SU-DHL-6 (cell line): ENCODE measurements around the gene PTPRH.

Source experiments
- H2AFZ ChIP-seq: fragments of 200-600 bp; sonication (generic); 2 replicates; pipeline ENCODE4 v1.6.1; 2014; ENCODE audit warnings: low read depth, mild to moderate bottlenecking, moderate library complexity, mixed read lengths, antibody characterized with exemption, low read length; ENCODE audit not compliant: severe bottlenecking
- H3F3A ChIP-seq: fragments of 200-600 bp; shearing (Covaris generic); 2 replicates; pipeline ENCODE4 v1.6.0; 2016; ENCODE audit warnings: antibody characterized with exemption, mild to moderate bottlenecking; ENCODE audit not compliant: insufficient read depth
- H3K27ac ChIP-seq: fragments of 200-600 bp; sonication (generic); 2 replicates; pipeline ENCODE4 v1.5.1; 2016; ENCODE audit warnings: low read depth, mild to moderate bottlenecking, low read length, moderate library complexity, mixed read lengths
- H3K27me3 ChIP-seq: fragments of 200-600 bp; sonication (generic), shearing (Covaris generic); 2 replicates; pipeline ENCODE4 v1.6.0; 2014; ENCODE audit warnings: mild to moderate bottlenecking, low read length
- H3K36me3 ChIP-seq: fragments of 200-600 bp; sonication (generic); 2 replicates; pipeline ENCODE4 v1.6.1; 2014; ENCODE audit warnings: mild to moderate bottlenecking, low read length, mixed read lengths
- H3K4me2 ChIP-seq: fragments of 300-600, 200-600 bp; shearing (Covaris generic), sonication (generic); 2 replicates; pipeline ENCODE4 v1.6.0; 2014; ENCODE audit warnings: low read length, low read depth, mild to moderate bottlenecking; ENCODE audit not compliant: poor library complexity, severe bottlenecking
- H3K4me3 ChIP-seq: fragments of 200-600 bp; sonication (generic); 2 replicates; pipeline ENCODE4 v1.5.1; 2014; ENCODE audit warnings: antibody characterized with exemption, low read length, mild to moderate bottlenecking, mixed read lengths; ENCODE audit not compliant: insufficient read depth, poor library complexity, severe bottlenecking
- H3K79me2 ChIP-seq: fragments of 200-600 bp; sonication (generic); 2 replicates; pipeline ENCODE4 v1.6.1; 2014; ENCODE audit warnings: mild to moderate bottlenecking, low read length, moderate library complexity; ENCODE audit not compliant: insufficient read depth
- H3K9ac ChIP-seq: fragments of 200-600 bp; sonication (generic); 2 replicates; pipeline ENCODE4 v1.7.0; 2014; ENCODE audit warnings: mild to moderate bottlenecking, low read length
- H3K9me2 ChIP-seq: fragments of 200-600 bp; sonication (generic); replicated peaks from 2 replicates; pipeline ENCODE4 v1.6.1; 2014; ENCODE audit warnings: low read length; ENCODE audit not compliant: insufficient read depth
- H3K9me3 ChIP-seq: fragments of 200-600 bp; sonication (generic); 2 replicates; pipeline ENCODE4 v1.6.1; 2014; ENCODE audit warnings: low read length, mixed read lengths; ENCODE audit not compliant: insufficient read depth
- H4K20me1 ChIP-seq: fragments of 200-600 bp; sonication (generic); 2 replicates; pipeline ENCODE4 v1.6.1; 2014; ENCODE audit warnings: low read depth, mild to moderate bottlenecking, antibody characterized with exemption, low read length, moderate library complexity, mixed read lengths
- EZH2phosphoT487 ChIP-seq: fragments of 200-600 bp; sonication (generic), shearing (Covaris generic); conservative IDR thresholded peaks from 2 replicates; pipeline ENCODE4 v1.6.1; 2018; ENCODE audit warnings: mild to moderate bottlenecking, antibody characterized with exemption, low read length, moderate library complexity, mixed read lengths
- TF ChIP-seq, protein P1 (sequence below): fragments of 200-600 bp; sonication (generic); IDR thresholded peaks from one replicate; pipeline ENCODE4 v1.5.1; 2017; ENCODE audit warnings: antibody characterized with exemption, mild to moderate bottlenecking, low read length, moderate library complexity; ENCODE audit not compliant: insufficient read depth, poor library complexity, severe bottlenecking

The PTPRH gene

DNA sequence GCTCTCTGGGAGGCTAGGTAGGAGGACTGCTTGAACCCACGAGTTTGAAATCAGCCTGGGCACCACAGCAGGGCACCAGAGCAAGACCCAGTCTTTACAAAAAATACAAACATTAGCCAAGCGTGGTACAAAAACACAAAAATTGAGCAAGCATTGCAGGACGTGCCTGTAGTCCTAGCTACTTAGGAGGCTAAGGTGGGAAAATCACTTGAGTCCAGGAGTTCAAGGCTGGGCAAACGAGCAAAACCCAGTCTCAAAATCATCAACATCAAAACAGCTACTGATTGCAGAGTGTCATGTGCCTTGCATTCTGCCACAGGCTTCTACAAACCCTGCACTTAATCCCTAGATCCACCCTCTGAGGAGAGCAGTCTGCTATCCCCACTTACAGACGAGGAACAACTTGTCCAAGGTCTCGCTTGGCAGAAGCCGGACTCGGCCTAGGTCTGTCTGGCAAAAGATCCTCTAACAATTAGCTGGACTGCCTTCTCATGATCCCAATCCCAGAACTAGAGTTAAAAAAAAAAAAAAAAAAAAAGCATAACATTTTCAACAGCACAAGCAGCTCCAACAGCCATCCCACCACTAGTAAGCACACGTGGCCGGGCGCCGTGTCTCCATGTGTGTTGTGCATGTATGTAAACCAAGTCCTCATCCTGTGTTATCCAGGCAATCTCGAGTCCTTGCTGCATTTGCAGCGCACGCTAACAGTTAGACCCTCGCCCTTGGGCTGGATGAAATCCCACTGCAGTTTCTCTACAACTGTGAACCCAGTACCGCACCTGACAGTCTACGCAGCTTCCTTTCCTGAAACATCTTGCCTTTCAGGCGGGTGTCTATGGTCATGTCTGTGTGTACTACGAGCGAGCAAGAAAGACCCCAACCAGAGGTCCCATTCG is 47.5 kb upstream of the PTPRH start:
- Histone ChIP-seq H3K27ac (peak overlapping the region; percentile 99), H3K27me3 (no peaks in the 10 kb centered on the region), H3F3A (peaks cover 50% of the 10 kb centered on the region), H3K9me3 (no peaks in the 10 kb centered on the region), H4K20me1 (no peaks in the 10 kb centered on the region), H3K79me2 (peaks cover 69% of the 10 kb centered on the region), H3K36me3 (no peaks in the 10 kb centered on the region), H3K9me2 (no peaks in the 10 kb centered on the region), H3K9ac (peak overlapping the region; percentile 94), H3K4me3 (peak overlapping the region; percentile 73), H3K4me2 (peak overlapping the region; percentile 98), H2AFZ (no peak overlapping the region)
- TF ChIP-seq EZH2phosphoT487 = no peak
- TF ChIP-seq, protein P1, sequence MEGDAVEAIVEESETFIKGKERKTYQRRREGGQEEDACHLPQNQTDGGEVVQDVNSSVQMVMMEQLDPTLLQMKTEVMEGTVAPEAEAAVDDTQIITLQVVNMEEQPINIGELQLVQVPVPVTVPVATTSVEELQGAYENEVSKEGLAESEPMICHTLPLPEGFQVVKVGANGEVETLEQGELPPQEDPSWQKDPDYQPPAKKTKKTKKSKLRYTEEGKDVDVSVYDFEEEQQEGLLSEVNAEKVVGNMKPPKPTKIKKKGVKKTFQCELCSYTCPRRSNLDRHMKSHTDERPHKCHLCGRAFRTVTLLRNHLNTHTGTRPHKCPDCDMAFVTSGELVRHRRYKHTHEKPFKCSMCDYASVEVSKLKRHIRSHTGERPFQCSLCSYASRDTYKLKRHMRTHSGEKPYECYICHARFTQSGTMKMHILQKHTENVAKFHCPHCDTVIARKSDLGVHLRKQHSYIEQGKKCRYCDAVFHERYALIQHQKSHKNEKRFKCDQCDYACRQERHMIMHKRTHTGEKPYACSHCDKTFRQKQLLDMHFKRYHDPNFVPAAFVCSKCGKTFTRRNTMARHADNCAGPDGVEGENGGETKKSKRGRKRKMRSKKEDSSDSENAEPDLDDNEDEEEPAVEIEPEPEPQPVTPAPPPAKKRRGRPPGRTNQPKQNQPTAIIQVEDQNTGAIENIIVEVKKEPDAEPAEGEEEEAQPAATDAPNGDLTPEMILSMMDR = no peak

DNA sequence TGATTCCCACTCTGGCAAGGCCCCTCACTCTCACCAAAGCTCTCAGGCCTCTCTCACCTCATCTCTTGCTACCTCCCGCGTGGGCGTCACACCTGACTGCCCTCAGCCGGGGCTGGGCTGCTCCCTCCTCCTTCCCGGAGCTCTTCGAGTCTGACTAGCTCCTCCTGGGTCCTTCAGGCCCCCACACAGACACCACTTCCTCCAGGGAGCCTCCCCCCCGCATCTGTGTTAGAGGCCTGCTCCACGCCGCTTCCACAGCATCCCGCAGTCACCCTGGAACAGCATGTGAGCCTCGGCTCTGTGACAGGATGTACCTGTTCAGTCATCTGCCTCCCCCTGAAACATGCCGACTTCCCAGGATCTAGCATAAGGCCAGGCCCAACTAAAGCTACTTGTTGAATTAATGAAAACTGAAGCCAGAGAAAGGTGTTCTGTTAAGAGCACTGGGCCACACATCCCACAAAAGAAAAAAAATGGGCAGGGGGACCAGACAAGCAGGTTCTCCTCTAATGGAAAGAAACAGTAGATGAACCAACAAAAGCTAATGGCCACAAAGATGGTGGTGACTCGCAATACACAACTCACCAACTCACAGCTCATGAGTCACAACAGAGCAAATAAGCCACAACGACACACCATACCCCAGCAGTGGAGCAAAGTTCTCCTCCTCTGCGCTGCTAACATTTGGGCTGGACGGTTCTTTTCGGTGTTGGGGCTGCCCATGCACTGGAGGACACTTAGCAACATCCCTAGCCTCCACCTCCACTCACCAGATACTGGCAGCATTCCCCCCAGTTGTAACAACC is 46.5 kb upstream of the PTPRH start:
- TF ChIP-seq, protein P1 = no peak
- no peak for TF ChIP-seq EZH2phosphoT487
- no peak overlapping the region for H2AFZ ChIP-seq
- H3K79me2 ChIP-seq = peaks cover 79% of the 10 kb centered on the region
- H3K4me2 ChIP-seq = peak overlapping the region; percentile 98
- H3F3A ChIP-seq = peaks cover 50% of the 10 kb centered on the region
- H3K27me3 ChIP-seq = no peaks in the 10 kb centered on the region
- peak overlapping the region; percentile 94 for H3K9ac ChIP-seq
- no peaks in the 10 kb centered on the region for H3K36me3 ChIP-seq
- no peaks in the 10 kb centered on the region for H3K9me2 ChIP-seq
- H3K4me3 ChIP-seq = peak overlapping the region; percentile 73
- no peaks in the 10 kb centered on the region for H4K20me1 ChIP-seq
- H3K9me3 ChIP-seq = no peaks in the 10 kb centered on the region
- H3K27ac ChIP-seq = peak overlapping the region; percentile 99

DNA sequence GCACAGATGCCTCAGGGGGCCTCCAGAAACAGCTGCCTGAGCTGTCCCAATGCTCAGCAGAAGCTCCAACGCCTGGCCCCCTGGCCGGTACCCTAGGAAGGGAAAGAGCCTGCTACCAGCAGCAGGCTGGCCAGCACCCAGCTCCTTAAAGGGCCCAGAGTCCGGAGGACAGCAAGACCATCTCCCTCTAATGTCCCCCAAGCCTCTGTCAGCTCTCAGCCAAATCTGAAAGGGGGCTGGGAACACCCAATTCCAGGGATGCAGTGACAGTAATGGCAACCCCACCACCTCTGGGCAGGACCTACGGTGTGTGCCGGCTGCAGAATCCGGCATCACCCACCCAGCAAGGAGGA is 45.3 kb upstream of the PTPRH start:
- TF ChIP-seq, protein P1 = no peak
- TF ChIP-seq EZH2phosphoT487 = no peak
- Histone ChIP-seq H3K36me3 (no peaks in the 10 kb centered on the region), H3K9ac (peak overlapping the region; percentile 94), H2AFZ (no peak overlapping the region), H3K4me3 (peak overlapping the region; percentile 73), H3F3A (peaks cover 43% of the 10 kb centered on the region), H3K79me2 (peaks cover 91% of the 10 kb centered on the region), H3K9me3 (no peaks in the 10 kb centered on the region), H3K4me2 (peak overlapping the region; percentile 98), H3K27me3 (no peaks in the 10 kb centered on the region), H3K27ac (peak overlapping the region; percentile 99), H4K20me1 (no peaks in the 10 kb centered on the region), H3K9me2 (no peaks in the 10 kb centered on the region)
